HepG2 (cell line): ENCODE data around the gene TRPT1. TPM values are rescaled to one million over a fixed set of nuclear protein-coding genes. Genes with fewer than 3 reads are reported as not detected.
A peak's percentile ranks its signal among the peaks of the same experiment; 100 is the strongest.

Experiments used
- ATAC-seq: fragments of 200-7000 bp; cut with Tn5 transposase; 3 replicates; pipeline ENCODE4 v1.9.1; 2020; ENCODE audit warnings: mild to moderate bottlenecking, moderate library complexity
- BruUV-seq: library from RNA; stranded (reverse); fragments of 400-500 nt; replicated peaks from 2 replicates; lab custom pipeline; 2021; lab: Mats Ljungman, UMichigan
- CTCF ChIA-PET: fragments of 300-600 bp; formaldehyde crosslinking; extraction: SDS; loops from one replicate; lab custom pipeline; 2021; ENCODE audit warnings: low total read pairs, inconsistent platforms, low intra/inter-chr PET ratio; lab: Yijun Ruan, JAX
- POLR2A ChIA-PET: fragments of 350-600 bp; sonication (Branson Sonifier 250); formaldehyde crosslinking; loops from one replicate; lab custom pipeline; 2020; ENCODE audit warnings: antibody characterized with exemption, inconsistent platforms; lab: Yijun Ruan, JAX
- DNase-seq: peaks from one replicate; pipeline ENCODE4 v3.0.0-alpha.2; 2015; ENCODE audit warnings: low spot score
- FAIRE-seq: peaks from 3 replicates; lab custom pipeline; 2011; peaks lifted over from hg19 to GRCh38; lab: Jason Lieb, UNC
- H2AFZ ChIP-seq: one replicate; pipeline ENCODE4 v1.6.1; 2011; ENCODE audit warnings: low read length, inconsistent platforms
- H3K27ac ChIP-seq: fragments of 300-600 bp; 3 replicates; pipeline ENCODE4 v1.8.0; 2011; ENCODE audit warnings: mixed run types, mild to moderate bottlenecking, mixed read lengths, low read length, inconsistent platforms; ENCODE audit not compliant: insufficient read depth; ENCODE audit errors: extremely low read length
- H3K27me3 ChIP-seq, 2 experiments: fragments of 200-600 bp in 1 of 2; 2 replicates in 1 of 2; 3 replicates in 1 of 2; pipeline versions ENCODE4 v1.6.0 to v1.8.0; 2011; ENCODE audit warnings: low read length in 2 of 2, mild to moderate bottlenecking in 2 of 2, moderate library complexity in 2 of 2, inconsistent platforms in 1 of 2; ENCODE audit not compliant: insufficient read depth in 2 of 2, control insufficient read depth in 1 of 2
- H3K36me3 ChIP-seq, 2 experiments: fragments of 200-600 bp in 1 of 2; replicated peaks in 1 of 2; 2 replicates in 1 of 2; 3 replicates in 1 of 2; pipeline versions ENCODE4 v1.5.1 to v1.8.0; 2011; ENCODE audit warnings: low read length in 2 of 2, inconsistent platforms in 1 of 2; ENCODE audit not compliant: insufficient read depth in 2 of 2, control insufficient read depth in 1 of 2
- H3K4me1 ChIP-seq: 2 replicates; pipeline ENCODE4 v1.5.1; 2012; ENCODE audit warnings: low read length, inconsistent platforms; ENCODE audit not compliant: insufficient read depth
- H3K4me2 ChIP-seq: 2 replicates; pipeline ENCODE4 v1.6.0; 2011; ENCODE audit warnings: low read depth, low read length, inconsistent platforms
- H3K4me3 ChIP-seq, 3 experiments: fragments of 200-600 bp in 1 of 3; sonication (generic), shearing (Covaris generic) in 1 of 3; replicated peaks in 1 of 3; 2 replicates each; pipeline ENCODE4 v1.5.1; 2011 to 2016; ENCODE audit warnings: low read length in 3 of 3, inconsistent platforms in 2 of 3, low read depth in 2 of 3, mild to moderate bottlenecking in 2 of 3, control low read depth in 1 of 3, mixed read lengths in 1 of 3; ENCODE audit not compliant: insufficient read depth in 1 of 3
- H3K79me2 ChIP-seq: one replicate; pipeline ENCODE4 v1.6.1; 2011; ENCODE audit warnings: low read length, inconsistent platforms; ENCODE audit not compliant: insufficient read depth
- H3K9ac ChIP-seq: 2 replicates; pipeline ENCODE4 v1.6.0; 2011; ENCODE audit warnings: mild to moderate bottlenecking, low read depth, low read length, inconsistent platforms; ENCODE audit not compliant: insufficient read depth
- H3K9me3 ChIP-seq: 2 replicates; pipeline ENCODE4 v1.5.1; 2012; ENCODE audit warnings: mild to moderate bottlenecking, low read length
- H4K20me1 ChIP-seq: 2 replicates; pipeline ENCODE4 v1.6.0; 2011; ENCODE audit warnings: inconsistent platforms, mild to moderate bottlenecking, low read length, moderate library complexity; ENCODE audit not compliant: insufficient read depth
- KLF16 ChIP-seq, 2 experiments: sonication (generic) in 1 of 2; formaldehyde crosslinking in 1 of 2; IDR thresholded peaks; 2 replicates each; pipeline versions ENCODE4 v1.6.1 to v1.8.0; 2016 to 2023; ENCODE audit warnings: missing genetic modification reagents in 2 of 2, missing compliant biosample characterization in 1 of 2
- NR2F6 ChIP-seq, 2 experiments: IDR thresholded peaks; 2 replicates each; pipeline ENCODE4 v1.6.1; 2016; ENCODE audit warnings: antibody characterized with exemption in 1 of 2, mild to moderate bottlenecking in 1 of 2
- RXRA ChIP-seq: sonication (generic); formaldehyde crosslinking; IDR thresholded peaks from 2 replicates; pipeline ENCODE4 v1.5.1; 2020; ENCODE audit warnings: missing genetic modification reagents
- THAP11 ChIP-seq: IDR thresholded peaks from 2 replicates; pipeline ENCODE4 v1.6.1; 2016; ENCODE audit warnings: missing biosample characterization, missing genetic modification reagents
- ZNF3 ChIP-seq: IDR thresholded peaks from 2 replicates; pipeline ENCODE4 v1.7.0; 2017; ENCODE audit warnings: inconsistent platforms
- ZNF557 ChIP-seq: sonication (generic); formaldehyde crosslinking; IDR thresholded peaks from 2 replicates; pipeline ENCODE4 v1.4.0; 2020; ENCODE audit warnings: missing genetic modification reagents
- ZNF564 ChIP-seq: sonication (generic); formaldehyde crosslinking; IDR thresholded peaks from 2 replicates; pipeline ENCODE4 v1.8.1; 2023; ENCODE audit warnings: mild to moderate bottlenecking, missing genetic modification reagents
- ZNF598 ChIP-seq: sonication (generic); formaldehyde crosslinking; IDR thresholded peaks from 2 replicates; pipeline ENCODE4 v1.5.1; 2020; ENCODE audit warnings: mild to moderate bottlenecking, missing genetic modification reagents, borderline replicate concordance
- ZNF629 ChIP-seq: sonication (generic); formaldehyde crosslinking; conservative IDR thresholded peaks from 2 replicates; pipeline ENCODE4 v1.5.0; 2020; ENCODE audit warnings: missing genetic modification reagents
- ZNF644 ChIP-seq: IDR thresholded peaks from 2 replicates; pipeline ENCODE4 v1.6.1; 2016; ENCODE audit warnings: low read depth
- ZNF75D ChIP-seq: sonication (generic); formaldehyde crosslinking; IDR thresholded peaks from 2 replicates; pipeline ENCODE4 v1.8.1; 2023; ENCODE audit warnings: missing genetic modification reagents, mild to moderate bottlenecking, borderline replicate concordance
- ZNF788 ChIP-seq: sonication (generic); formaldehyde crosslinking; IDR thresholded peaks from 2 replicates; pipeline ENCODE4 v1.5.0; 2020; ENCODE audit warnings: mild to moderate bottlenecking, missing genetic modification reagents, borderline replicate concordance
- WGBS: methylation state at CpG from one replicate; pipeline ENCODE4 v1.1.6; 2017; ENCODE audit warnings: low lambda C conversion rate; 5-methylcytosine and 5-hydroxymethylcytosine counted together
- in situ Hi-C: cut with HindIII; loops from 2 replicates; pipeline ENCODE4 v1.10.0; 2017; ENCODE audit warnings: low pct_unique_long_range_greater_than_20kb; ENCODE audit not compliant: extremely low pct_ligation_motif_present
- intact Hi-C: fragments of 100-400 bp; cut with micrococcal nuclease; formaldehyde crosslinking; loops from one replicate; pipeline ENCODE4 v1.10.0; 2022; ENCODE audit not compliant: unreplicated experiment
- polyA plus RNA-seq, 8 experiments: library from polyadenylated mRNA; depleted of rRNA in 3 of 8; stranded (reverse) in 7 of 8; unstranded in 1 of 8; fragments of >200 nt; fragmentation: Illumina TruSeq in 4 of 8; extraction: Trizol in 4 of 8; gene quantifications; 2 replicates each; pipeline versions ENCODE4 v1.2.1 to v1.2.3, GENCODE V29; 2011 to 2016; ENCODE audit warnings: low read depth in 4 of 8, missing spikeins in 1 of 8, mixed read lengths in 1 of 8; ENCODE audit not compliant: insufficient read depth in 1 of 8
- total RNA-seq, 5 experiments: library from RNA; depleted of rRNA; stranded (reverse); fragments of >200 nt; fragmentation: Illumina TruSeq; extraction: Trizol; gene quantifications; 2 replicates each; pipeline ENCODE4 v1.2.3, GENCODE V29; 2016; ENCODE audit warnings: low read depth in 1 of 5
- TF ChIP-seq, protein P1 (sequence below): sonication (generic); formaldehyde crosslinking; IDR thresholded peaks from 2 replicates; pipeline ENCODE4 v1.8.0; 2022; ENCODE audit warnings: missing genetic modification reagents, mild to moderate bottlenecking, moderate library complexity, borderline replicate concordance
- TF ChIP-seq, protein P2 (sequence below): sonication (generic); formaldehyde crosslinking; IDR thresholded peaks from 2 replicates; pipeline ENCODE4 v1.5.0; 2020; ENCODE audit warnings: mild to moderate bottlenecking, missing genetic modification reagents
- TF ChIP-seq, protein P3 (sequence below): sonication (generic); formaldehyde crosslinking; IDR thresholded peaks from 2 replicates; pipeline ENCODE4 v1.4.0; 2020; ENCODE audit warnings: missing genetic modification reagents

Gene TRPT1
- total and polyA plus RNA-seq, 2 of the 13 experiments (the other 11 are each of a cell fraction or from before 2014, with no cell fraction given): 24.8 to 40.7 TPM

DNA sequence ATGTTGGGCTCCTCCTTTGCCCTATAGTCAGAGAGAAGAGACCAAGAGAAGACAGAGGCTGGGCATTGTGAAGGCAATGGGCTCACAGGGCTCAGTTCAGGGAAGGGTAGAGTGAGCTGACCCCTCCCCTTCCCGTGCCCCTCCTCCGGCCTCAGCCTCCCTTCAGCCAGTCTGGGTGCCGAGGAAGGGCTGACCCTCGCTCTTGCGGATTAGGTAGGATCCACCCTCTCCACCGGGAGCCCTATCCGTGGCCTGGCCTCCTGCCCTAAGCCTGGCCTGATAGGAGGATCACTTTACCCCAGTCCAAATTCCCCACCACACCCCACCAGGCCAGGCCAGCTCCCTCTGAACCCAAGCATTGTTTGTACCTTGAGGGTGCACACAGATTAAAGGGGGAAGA is 22.6 kb upstream of the TRPT1 start:
- ATAC-seq (no peak), DNase-seq (no peak), FAIRE-seq (no peak)
- Histone ChIP-seq H3K4me1 (peaks cover 66% of the 10 kb centered on the region), H3K27me3 (no peaks in the 10 kb centered on the region; a peak in 1 of 5 replicates), H2AFZ (no peak overlapping the region), H3K9me3 (no peaks in the 10 kb centered on the region), H4K20me1 (no peaks in the 10 kb centered on the region), H3K36me3 (peaks cover 0 to 7% of the 10 kb centered on the region in 2 experiments; a peak in 2 of 5 replicates), H3K4me3 (peak overlapping the region; percentile 13 to 89 (median 84); a peak in 3 of 6 replicates), H3K4me2 (peak overlapping the region; percentile 100), H3K27ac (no peak overlapping the region), H3K9ac (peak overlapping the region; percentile 81), H3K79me2 (peaks cover 20% of the 10 kb centered on the region)
- WGBS: 0% methylated on average over 1 of the region's 7 CpGs
- intact Hi-C loops: loop anchor here (5.0 kb wide), 1 partner anchor 54 kb away; the partner anchor contains the start of gene CATSPERZ
- BruUV-seq: no TSS peak
- ChIA-PET POLR2A (interaction anchor here (1.4 to 8.3 kb wide), 2 partner anchors 21 to 69 kb away, joined by 3 to 113 read pairs; partner anchors contain the start of genes PRDX5 and TRMT112), CTCF (no interaction called here)
- in situ Hi-C loops: no loop called here
- TF ChIP-seq ZNF644 (CRISPR knock-in tag): no peak
- TF ChIP-seq THAP11: no peak
- peak; percentile 80 for TF ChIP-seq ZNF629
- TF ChIP-seq, protein P1, sequence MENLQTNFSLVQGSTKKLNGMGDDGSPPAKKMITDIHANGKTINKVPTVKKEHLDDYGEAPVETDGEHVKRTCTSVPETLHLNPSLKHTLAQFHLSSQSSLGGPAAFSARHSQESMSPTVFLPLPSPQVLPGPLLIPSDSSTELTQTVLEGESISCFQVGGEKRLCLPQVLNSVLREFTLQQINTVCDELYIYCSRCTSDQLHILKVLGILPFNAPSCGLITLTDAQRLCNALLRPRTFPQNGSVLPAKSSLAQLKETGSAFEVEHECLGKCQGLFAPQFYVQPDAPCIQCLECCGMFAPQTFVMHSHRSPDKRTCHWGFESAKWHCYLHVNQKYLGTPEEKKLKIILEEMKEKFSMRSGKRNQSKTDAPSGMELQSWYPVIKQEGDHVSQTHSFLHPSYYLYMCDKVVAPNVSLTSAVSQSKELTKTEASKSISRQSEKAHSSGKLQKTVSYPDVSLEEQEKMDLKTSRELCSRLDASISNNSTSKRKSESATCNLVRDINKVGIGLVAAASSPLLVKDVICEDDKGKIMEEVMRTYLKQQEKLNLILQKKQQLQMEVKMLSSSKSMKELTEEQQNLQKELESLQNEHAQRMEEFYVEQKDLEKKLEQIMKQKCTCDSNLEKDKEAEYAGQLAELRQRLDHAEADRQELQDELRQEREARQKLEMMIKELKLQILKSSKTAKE (CRISPR knock-in tag): no peak
- no peak for TF ChIP-seq ZNF75D (CRISPR knock-in tag)
- no peak for TF ChIP-seq RXRA
- no peak for TF ChIP-seq ZNF557
- TF ChIP-seq ZNF788 (CRISPR knock-in tag): peak; percentile 40; the same call in 1 of the 2 replicates
- no peak for TF ChIP-seq KLF16 (CRISPR knock-in tag; IDR thresholded peaks at IDR 0.05)
- TF ChIP-seq, protein P2, sequence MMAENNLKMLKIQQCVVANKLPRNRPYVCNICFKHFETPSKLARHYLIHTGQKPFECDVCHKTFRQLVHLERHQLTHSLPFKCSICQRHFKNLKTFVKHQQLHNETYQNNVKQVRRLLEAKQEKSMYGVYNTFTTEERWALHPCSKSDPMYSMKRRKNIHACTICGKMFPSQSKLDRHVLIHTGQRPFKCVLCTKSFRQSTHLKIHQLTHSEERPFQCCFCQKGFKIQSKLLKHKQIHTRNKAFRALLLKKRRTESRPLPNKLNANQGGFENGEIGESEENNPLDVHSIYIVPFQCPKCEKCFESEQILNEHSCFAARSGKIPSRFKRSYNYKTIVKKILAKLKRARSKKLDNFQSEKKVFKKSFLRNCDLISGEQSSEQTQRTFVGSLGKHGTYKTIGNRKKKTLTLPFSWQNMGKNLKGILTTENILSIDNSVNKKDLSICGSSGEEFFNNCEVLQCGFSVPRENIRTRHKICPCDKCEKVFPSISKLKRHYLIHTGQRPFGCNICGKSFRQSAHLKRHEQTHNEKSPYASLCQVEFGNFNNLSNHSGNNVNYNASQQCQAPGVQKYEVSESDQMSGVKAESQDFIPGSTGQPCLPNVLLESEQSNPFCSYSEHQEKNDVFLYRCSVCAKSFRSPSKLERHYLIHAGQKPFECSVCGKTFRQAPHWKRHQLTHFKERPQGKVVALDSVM (CRISPR knock-in tag): 0 out of 2 replicates have a peak, but pooled peaks have one; percentile 17
- TF ChIP-seq ZNF3: no peak
- TF ChIP-seq ZNF598: 0 out of 2 replicates have a peak, but pooled peaks have one; percentile 46
- no peak for TF ChIP-seq ZNF564 (CRISPR knock-in tag)
- TF ChIP-seq, protein P3, sequence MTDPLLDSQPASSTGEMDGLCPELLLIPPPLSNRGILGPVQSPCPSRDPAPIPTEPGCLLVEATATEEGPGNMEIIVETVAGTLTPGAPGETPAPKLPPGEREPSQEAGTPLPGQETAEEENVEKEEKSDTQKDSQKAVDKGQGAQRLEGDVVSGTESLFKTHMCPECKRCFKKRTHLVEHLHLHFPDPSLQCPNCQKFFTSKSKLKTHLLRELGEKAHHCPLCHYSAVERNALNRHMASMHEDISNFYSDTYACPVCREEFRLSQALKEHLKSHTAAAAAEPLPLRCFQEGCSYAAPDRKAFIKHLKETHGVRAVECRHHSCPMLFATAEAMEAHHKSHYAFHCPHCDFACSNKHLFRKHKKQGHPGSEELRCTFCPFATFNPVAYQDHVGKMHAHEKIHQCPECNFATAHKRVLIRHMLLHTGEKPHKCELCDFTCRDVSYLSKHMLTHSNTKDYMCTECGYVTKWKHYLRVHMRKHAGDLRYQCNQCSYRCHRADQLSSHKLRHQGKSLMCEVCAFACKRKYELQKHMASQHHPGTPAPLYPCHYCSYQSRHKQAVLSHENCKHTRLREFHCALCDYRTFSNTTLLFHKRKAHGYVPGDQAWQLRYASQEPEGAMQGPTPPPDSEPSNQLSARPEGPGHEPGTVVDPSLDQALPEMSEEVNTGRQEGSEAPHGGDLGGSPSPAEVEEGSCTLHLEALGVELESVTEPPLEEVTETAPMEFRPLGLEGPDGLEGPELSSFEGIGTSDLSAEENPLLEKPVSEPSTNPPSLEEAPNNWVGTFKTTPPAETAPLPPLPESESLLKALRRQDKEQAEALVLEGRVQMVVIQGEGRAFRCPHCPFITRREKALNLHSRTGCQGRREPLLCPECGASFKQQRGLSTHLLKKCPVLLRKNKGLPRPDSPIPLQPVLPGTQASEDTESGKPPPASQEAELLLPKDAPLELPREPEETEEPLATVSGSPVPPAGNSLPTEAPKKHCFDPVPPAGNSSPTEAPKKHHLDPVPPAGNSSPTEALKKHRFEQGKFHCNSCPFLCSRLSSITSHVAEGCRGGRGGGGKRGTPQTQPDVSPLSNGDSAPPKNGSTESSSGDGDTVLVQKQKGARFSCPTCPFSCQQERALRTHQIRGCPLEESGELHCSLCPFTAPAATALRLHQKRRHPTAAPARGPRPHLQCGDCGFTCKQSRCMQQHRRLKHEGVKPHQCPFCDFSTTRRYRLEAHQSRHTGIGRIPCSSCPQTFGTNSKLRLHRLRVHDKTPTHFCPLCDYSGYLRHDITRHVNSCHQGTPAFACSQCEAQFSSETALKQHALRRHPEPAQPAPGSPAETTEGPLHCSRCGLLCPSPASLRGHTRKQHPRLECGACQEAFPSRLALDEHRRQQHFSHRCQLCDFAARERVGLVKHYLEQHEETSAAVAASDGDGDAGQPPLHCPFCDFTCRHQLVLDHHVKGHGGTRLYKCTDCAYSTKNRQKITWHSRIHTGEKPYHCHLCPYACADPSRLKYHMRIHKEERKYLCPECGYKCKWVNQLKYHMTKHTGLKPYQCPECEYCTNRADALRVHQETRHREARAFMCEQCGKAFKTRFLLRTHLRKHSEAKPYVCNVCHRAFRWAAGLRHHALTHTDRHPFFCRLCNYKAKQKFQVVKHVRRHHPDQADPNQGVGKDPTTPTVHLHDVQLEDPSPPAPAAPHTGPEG: no peak
- peak; percentile 12; the same call in 1 of the 2 replicates for TF ChIP-seq NR2F6 (IDR thresholded peaks at IDR 0.05)
- no peak for TF ChIP-seq NR2F6 (CRISPR knock-in tag; IDR thresholded peaks at IDR 0.05)
